HG02623 (cell line): Measurements from ENCODE around the gene NCAN.
"Not testable (repeated sequence)": the region's sequence is repeated elsewhere in the genome, so short reads cannot be mapped to it uniquely, and the experiment has no call there.

Experiments
- ATAC-seq: cut with Tn5 transposase; IDR thresholded peaks from one replicate; pipeline ENCODE4 v1.9.1; 2021; ENCODE audit warnings: moderate library complexity; ENCODE audit not compliant: unreplicated experiment

Gene NCAN

DNA sequence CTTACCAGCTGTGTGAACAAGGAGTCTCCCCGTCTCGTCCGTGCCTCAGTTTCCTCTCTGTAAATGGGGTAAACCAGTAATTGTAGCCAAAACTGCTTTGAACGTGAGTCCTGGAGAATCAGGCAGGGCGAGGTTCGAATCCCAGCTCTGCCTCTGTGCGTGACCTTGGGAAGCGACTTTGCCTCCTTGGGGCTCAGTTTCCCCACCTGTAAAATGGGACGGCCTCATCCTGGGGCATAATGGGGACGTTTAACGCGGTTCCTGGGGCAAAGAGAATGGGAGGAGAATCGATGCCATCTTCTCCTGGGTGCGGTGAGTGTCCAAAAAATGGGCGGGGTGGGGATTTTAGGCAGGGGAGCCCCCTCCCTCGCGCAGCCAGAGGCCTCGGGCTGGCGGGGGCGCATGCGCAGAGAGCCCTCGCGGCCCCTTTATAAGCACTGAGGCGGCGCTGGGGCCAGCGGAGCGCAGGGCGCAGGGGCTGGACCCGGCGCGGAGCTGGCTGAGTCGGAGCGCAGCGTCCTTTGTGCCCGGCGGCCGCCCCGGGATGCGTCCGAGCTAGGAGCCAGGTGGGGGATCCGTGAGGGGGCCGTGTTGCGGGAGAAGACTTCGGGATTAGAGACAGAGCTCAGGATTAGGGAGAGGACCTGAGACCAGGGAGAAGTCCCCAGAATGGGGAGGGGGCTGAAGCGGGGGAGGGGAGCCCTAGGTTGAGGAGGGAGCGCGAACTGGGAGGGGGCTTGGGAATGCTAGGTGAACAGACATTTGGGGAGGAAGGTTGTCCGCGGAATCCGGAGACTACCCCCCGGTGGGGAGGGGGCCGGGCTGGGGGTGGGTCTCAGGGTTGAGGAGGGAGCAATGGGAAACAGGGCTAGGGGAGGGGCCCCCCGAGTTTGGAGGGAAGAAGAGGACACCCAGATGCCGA is at the start of gene NCAN:
Gene NCAN, plus strand, starts transcription at position 460 of the 922 bp plus-strand sequence. CDS start 4,996 bp downstream, outside the sequence.
- ATAC-seq, result no peak

- no peak for ATAC-seq
These were observed 49.3 kb upstream of the NCAN start for GRCh38 chr19:19162495-19162894.

DNA sequence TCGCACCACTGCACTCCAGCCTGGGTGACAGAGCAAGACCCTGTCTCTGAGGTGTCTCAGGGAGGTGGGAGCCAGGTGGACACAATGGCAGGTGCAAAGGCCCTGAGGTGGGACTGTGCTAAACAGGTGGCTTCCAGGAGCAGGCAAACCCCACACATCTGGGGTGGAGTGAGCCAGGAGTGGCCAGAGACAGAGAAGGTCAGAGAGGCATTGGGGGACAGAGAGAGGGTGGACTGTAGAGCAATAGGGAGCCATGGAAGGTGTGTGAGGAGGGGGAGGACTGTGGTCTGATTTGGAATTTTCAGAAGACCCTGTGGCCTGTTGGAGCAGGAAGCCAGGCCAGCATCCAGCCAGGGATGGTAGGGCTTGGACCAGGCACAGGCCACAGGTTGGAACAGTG is 46.4 kb upstream of the NCAN start:
- no peak for ATAC-seq

DNA sequence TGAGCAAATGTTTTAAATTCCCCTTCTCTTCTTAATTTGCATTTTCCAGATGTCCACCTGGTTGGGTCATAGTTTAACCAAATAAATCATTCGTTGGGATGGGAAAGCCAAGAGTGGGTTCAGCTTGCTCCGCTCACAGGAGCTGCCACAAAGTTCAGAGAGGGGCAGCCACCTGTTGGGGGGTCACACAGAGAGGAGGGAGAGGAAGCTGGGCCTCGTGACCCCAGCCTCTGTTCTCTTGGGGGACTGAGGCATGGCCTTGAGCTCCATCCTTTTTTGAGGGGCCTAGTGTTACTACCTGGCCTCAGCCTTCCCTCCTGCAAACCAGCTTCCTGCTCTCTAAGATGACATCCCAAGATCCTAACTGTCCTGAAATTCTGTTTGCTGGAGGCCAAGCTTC is 44.1 kb upstream of the NCAN start:
- no peak for ATAC-seq

- no peak for ATAC-seq
These were observed 42.3 kb upstream of the NCAN start for GRCh38 chr19:19169236-19170052.

GRCh38 chr19:19170053-19170872 is 41.5 kb upstream of the NCAN start, which contains the start of gene MEF2B:
Gene MEF2B (minus strand): TSS chr19:19170263. CDS start chr19:19150735, 19,528 bp downstream.
- peak; percentile 83 for ATAC-seq

DNA sequence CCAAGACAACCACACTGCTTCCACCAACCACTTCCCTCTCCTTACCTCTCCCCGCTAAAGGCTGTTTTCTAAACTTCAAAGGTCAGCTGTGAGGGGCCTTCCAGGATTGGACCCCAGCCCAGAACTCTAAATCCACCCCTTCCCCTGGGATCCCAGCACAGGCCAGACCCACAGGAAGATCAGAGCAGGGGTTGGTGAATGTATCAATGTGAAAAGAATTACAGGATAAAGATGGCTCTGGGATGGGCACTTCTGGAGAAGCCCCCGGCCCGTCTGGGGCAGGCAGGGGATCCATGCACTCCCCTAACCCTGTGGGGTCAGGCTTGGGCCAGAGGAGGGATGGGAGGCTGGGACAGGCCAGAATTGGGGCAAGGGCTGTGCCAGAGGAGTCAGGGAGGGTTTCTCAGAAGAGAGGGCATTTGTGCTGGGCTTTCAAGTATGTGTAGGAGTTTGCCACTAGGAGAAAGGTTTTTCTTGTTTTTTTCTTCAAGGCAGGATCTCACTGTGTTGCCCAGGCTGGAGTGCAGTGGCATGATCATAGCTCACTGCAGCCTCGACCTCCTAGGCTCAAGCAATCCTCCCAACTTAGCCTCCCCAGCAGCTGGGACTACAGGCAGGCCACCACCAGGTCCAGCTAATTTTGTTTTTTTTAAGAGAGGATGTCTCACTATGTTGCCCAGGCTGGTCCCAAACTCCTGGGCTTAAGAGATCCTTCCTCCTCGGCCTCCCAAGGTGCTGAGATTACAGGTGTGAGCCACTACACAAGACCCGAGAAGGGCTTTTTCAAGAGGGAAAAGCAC is 40.7 kb upstream of the NCAN start:
- ATAC-seq, result no peak

DNA sequence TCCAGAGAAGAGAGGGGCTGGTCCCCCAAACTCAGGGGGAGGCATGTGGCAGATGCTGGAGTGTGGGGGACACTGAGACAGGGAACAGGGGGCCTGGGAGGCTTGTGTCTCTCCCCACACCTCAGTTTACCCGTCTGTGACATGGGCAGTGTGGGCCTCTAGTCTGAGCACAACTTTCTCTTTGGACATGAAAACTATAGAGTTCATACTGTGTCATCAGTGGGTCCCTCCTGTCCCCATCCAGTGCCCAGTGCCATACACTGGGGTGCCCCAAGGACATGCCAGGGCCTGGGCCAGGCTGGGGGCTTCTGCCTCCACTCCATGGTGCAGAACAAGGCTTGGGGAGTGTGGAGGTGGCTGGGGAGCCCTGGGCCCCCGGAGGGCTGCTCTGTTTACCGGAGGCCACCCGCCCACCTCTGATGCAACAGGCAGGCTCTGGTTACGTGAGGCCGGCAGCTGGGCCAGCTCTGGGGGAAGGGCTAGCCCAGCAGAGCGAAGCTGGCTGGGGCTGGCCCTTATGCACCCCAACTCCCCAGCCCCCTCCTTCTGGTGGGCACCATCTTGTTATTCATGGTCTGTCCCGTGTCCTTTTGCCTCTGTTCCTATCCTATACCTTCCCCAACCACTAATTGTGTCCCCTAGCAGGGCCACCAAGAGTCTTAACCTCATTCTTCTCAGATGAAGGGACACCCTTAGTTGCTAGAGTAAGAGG is 39.8 kb upstream of the NCAN start:
- no peak for ATAC-seq

DNA sequence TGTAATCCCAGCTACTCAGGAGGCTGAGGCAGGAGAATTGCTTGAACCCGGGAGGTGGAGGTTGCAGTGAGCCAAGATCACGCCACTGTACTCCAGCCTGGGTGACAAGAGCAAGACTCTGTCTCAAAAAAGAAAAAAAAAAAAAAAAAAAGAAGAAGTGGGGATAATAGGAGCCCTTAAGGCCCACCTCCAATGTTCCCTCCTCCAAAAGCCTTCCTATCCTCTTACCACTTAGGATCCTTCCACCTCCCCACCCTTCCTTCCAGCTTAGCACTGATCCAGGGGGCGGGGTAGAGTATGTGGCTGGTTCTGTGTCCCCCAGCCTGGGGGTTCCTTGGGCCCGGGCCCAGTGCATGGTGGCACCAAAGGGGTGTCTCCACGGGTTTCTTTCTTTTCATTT is 38.5 kb upstream of the NCAN start:
- not testable (repeated sequence) for ATAC-seq

- ATAC-seq, result no peak
These were observed 34.8 kb upstream of the NCAN start for GRCh38 chr19:19176950-19177349.

DNA sequence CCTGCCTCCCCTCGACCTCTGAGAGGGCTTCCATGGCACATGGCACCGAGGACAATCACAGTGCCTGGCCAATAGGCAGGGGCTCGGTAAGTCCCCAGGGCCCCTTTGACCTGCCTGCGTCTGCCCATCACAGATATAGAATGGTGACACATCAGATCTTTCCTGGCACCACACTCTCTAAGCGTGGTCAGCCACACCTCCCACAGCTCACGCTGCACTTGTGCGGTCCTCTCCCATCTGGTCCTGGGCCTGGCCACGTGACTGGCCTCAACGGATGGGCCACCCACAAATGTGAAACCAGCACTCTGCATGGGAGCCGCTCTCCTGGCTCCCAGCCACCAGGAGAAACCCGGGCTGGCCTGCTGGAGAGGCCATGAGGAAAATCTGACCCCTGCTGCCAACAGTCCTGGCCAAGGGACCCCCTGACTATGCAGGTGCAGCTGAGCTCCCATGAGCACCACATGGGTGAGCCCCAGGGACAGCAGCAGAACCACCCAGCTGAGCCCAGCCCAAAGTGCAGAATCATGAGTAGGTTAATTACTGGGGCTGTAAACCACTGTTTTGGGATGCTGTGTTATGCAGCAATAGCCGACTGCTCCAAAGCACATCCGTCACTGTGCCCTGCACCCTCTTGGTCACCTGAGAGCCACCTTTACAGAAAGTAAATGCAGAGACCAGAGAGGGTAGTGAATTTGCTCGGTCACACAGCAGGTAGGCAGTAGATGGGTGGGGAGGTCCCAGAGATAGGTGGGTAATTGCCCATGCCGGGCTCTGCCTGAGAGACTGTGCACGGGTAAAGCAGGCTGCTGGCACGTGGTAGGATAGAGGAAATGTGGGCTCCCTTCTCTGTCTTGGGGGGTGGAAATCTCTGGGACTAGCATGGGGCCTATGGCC is 32.0 kb upstream of the NCAN start:
- no peak for ATAC-seq

DNA sequence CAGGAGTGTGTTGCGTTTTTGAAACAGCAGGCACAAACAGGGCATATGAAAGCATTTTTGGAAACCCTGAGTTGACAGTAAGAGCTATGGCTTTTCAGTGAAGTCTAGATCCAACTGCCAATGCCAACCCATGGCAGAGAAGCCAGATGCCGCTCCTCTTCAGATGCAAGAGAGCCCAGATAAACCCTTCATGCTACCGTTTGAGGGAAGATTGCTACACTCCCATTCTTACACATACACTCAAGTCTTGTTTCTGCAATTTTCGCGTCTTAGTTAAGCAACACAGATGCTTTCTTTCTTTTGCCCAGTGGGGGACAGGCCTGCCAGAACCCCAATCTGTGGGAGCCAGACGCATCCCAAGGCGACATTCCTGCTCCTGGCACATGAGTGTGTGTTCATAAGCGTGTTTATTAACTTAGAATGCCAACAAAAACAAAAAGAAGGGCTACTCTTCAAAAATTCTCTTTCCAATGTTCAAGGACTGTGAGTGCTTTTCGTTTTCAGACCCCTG is 30.2 kb upstream of the NCAN start:
- no peak for ATAC-seq

- no peak for ATAC-seq
These were observed 25.7 kb upstream of the NCAN start for GRCh38 chr19:19185853-19186740.

GRCh38 chr19:19186742-19187141 is 25.0 kb upstream of the NCAN start:
- ATAC-seq, result no peak

- ATAC-seq, result no peak
These were observed 20.0 kb upstream of the NCAN start for GRCh38 chr19:19191768-19192077.

DNA sequence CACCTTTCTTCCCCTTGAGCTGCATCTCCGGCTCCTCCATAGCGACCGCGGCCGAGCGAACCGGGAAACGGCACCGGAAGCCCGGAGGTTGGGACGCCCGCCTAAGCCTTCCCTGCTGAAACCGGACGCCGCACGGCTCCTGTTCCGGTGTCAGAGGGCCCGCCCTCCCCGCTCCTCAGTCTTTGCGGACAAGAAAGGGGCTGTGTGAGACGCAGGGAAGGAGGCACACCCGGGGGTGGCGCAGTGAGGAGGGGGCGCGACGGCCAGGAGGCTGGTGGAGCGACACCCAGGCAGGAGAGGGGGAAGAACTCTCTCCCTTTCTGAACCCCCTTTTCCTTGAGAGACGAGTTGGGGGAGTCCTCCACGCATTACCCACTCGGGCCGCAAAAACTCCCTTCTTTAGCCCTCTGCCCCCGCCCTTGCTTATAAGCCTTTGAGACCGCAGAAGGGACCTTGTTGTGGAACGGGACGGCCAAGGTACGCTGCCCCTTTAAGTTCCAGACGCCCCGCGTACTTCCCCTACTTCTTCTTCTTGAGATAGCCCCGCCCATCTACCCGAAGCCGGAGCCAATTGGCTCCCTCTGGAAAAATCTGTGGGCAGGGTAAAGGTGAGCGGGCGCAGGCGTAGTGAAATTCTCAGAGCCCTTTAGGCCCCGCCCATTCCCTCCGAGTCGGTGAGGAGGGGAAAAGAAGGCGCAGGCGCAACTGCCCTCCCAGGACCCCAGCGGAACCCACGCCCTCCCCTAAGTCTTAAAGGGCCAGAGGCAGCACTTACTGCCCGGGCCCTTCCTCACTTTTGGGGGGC is 19.5 kb upstream of the NCAN start, which contains the start of the genes BORCS8 and RFXANK:
Gene BORCS8, minus strand, starts transcription at position 75 of the 805 bp plus-strand sequence. Its CDS starts 35 bp downstream, at position 40.
Gene RFXANK, plus strand, starts transcription at position 181 of the 805 bp plus-strand sequence. CDS start 1,689 bp downstream, outside the sequence.
- peak; percentile 83 for ATAC-seq
